HG03342 (cell line): ENCODE results near the gene FAM174C.
A peak's percentile ranks its signal among the peaks of the same experiment; 100 is the strongest.

Experiments
- ATAC-seq: cut with Tn5 transposase; IDR thresholded peaks from one replicate; pipeline ENCODE4 v1.9.1; 2021; ENCODE audit warnings: mild to moderate bottlenecking, moderate library complexity; ENCODE audit not compliant: unreplicated experiment

The FAM174C gene

GRCh38 chr19:1275260-1275975 lies at the start of gene FAM174C:
TSS of gene FAM174C (plus strand) at chr19:1275530. CDS start at chr19:1275550, 20 bp downstream.
- ATAC-seq = peak; percentile 63

- ATAC-seq = no peak
Observed at GRCh38 chr19:1226227-1226518, 49.2 kb upstream of the FAM174C start.

GRCh38 chr19:1226522-1227303 lies 48.6 kb upstream of the FAM174C start:
- no peak for ATAC-seq

- ATAC-seq = no peak
Observed at GRCh38 chr19:1227304-1228054, 47.9 kb upstream of the FAM174C start.

- ATAC-seq = no peak
Observed at GRCh38 chr19:1228161-1228957, 47.0 kb upstream of the FAM174C start.

- ATAC-seq = no peak
Observed at GRCh38 chr19:1229056-1229923, 46.0 kb upstream of the FAM174C start.

- ATAC-seq = no peak
Observed at GRCh38 chr19:1229924-1230782, 45.2 kb upstream of the FAM174C start.

GRCh38 chr19:1230783-1231489 lies 44.4 kb upstream of the FAM174C start:
- ATAC-seq = no peak

- no peak for ATAC-seq
Observed at GRCh38 chr19:1231729-1232637, 43.3 kb upstream of the FAM174C start.

GRCh38 chr19:1232652-1233072 lies 42.7 kb upstream of the FAM174C start:
- no peak for ATAC-seq

- no peak for ATAC-seq
Observed at GRCh38 chr19:1233115-1233667, 42.1 kb upstream of the FAM174C start.

- no peak for ATAC-seq
Observed at GRCh38 chr19:1234051-1234954, 41.0 kb upstream of the FAM174C start.

- ATAC-seq = no peak
Observed at GRCh38 chr19:1234955-1235380, 40.4 kb upstream of the FAM174C start.

- ATAC-seq = no peak
Observed at GRCh38 chr19:1235625-1236538, 39.4 kb upstream of the FAM174C start.

GRCh38 chr19:1236576-1236975 lies 38.8 kb upstream of the FAM174C start:
- ATAC-seq = no peak
